ENCODE results near the gene CCN2. TPM values are rescaled to one million over a fixed set of nuclear protein-coding genes. Genes with fewer than 3 reads are reported as not detected.
A peak's percentile ranks its signal among the peaks of the same experiment; 100 is the strongest.
"Not testable (repeated sequence)": the region's sequence is repeated elsewhere in the genome, so short reads cannot be mapped to it uniquely, and the experiment has no call there.

CCN2 gene
- total RNA-seq, 2 experiments from 2014 or later, result not detected

DNA sequence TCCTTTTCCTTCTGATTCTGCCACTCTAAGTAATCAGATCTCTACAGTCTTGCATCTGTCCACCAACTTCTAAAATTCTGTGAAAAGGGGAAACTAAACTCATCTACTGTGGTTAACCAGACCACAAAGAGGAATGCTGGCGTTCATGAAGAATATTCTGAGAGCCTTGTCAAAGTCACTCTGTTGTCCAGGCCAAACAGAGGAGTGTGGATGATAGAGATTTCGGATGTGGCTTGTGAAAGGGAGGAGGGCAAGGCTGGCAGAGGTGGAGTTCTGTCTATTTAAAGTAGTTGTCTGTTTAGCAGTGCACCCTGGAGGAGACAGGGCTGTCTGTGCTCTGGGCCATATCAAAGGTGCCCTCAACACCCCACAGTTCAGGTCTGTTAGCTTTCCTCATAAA lies 33.9 kb downstream of the CCN2 start:
- Mint-ChIP-seq H3K9me3 (peaks cover 5% of the 10 kb centered on the region), H3K4me3 (no peak overlapping the region), H3K36me3 (no peaks in the 10 kb centered on the region), H3K27ac (no peak overlapping the region), H3K4me1 (peaks cover 17% of the 10 kb centered on the region), H3K27me3 (peaks cover 24% of the 10 kb centered on the region)
- POLR2A ChIA-PET, result no interaction called here
- DNase-seq (no peak), ATAC-seq (ENCODE audit: low read depth) (peak; percentile 75)

GRCh38 chr6:131916847-131917246 lies 34.3 kb downstream of the CCN2 start:
- POLR2A ChIA-PET, result no interaction called here
- H3K4me1 Mint-ChIP-seq, result peaks cover 19% of the 10 kb centered on the region
- ATAC-seq (ENCODE audit: low read depth), result no peak
- H3K27me3 Mint-ChIP-seq, result peaks cover 25% of the 10 kb centered on the region
- H3K4me3 Mint-ChIP-seq, result no peak overlapping the region
- H3K9me3 Mint-ChIP-seq, result peaks cover 3% of the 10 kb centered on the region
- H3K36me3 Mint-ChIP-seq, result no peaks in the 10 kb centered on the region
- no peak for DNase-seq
- no peak overlapping the region for H3K27ac Mint-ChIP-seq

DNA sequence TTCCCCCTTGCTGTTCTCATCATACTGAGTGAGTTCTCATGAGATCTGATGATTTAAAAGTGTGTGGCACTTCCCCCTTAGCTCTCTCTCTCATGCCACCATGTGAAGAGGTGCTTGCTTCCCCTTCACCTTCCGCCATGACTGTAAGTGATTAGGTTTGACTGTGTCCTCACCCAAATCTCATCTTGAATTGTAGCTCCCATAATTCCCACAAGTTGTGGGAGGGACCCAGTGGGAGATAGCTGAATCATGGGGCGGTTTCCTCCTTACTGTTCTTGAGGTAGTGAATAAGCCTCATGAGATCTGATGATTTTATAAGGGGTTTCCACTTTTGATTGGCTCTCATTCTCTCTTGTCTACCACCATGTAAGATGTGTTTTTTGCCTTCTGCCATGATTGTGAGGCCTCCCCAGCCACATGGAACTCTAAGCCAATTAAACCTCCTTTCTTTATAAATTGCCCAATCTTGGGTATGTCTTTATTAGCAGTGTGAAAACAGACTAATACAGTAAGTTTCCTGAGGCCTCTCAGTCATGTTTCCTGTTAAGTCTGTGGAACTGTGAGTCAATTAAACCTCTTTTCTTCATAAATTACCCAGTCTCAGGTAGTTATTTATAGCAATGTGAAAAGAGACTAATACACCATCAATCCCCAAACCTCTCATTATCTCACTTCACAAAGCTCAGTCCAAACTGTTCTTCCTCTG lies 34.9 kb downstream of the CCN2 start:
- H3K27ac Mint-ChIP-seq; H3K36me3 Mint-ChIP-seq; H3K9me3 Mint-ChIP-seq; H3K4me3 Mint-ChIP-seq; ATAC-seq (ENCODE audit: low read depth); POLR2A ChIA-PET; DNase-seq: not testable (repeated sequence)
- H3K27me3 Mint-ChIP-seq, result peaks cover 28% of the 10 kb centered on the region
- H3K4me1 Mint-ChIP-seq, result peaks cover 19% of the 10 kb centered on the region

GRCh38 chr6:131914967-131915751 lies 36.0 kb downstream of the CCN2 start:
- POLR2A ChIA-PET, result no interaction called here
- H3K9me3 Mint-ChIP-seq, result peaks cover 3% of the 10 kb centered on the region
- no peak overlapping the region for H3K4me3 Mint-ChIP-seq
- H3K27me3 Mint-ChIP-seq, result peaks cover 31% of the 10 kb centered on the region
- H3K27ac Mint-ChIP-seq, result no peak overlapping the region
- no peaks in the 10 kb centered on the region for H3K36me3 Mint-ChIP-seq
- peaks cover 19% of the 10 kb centered on the region for H3K4me1 Mint-ChIP-seq
- ATAC-seq (ENCODE audit: low read depth) (peak; percentile 49), DNase-seq (no peak)

DNA sequence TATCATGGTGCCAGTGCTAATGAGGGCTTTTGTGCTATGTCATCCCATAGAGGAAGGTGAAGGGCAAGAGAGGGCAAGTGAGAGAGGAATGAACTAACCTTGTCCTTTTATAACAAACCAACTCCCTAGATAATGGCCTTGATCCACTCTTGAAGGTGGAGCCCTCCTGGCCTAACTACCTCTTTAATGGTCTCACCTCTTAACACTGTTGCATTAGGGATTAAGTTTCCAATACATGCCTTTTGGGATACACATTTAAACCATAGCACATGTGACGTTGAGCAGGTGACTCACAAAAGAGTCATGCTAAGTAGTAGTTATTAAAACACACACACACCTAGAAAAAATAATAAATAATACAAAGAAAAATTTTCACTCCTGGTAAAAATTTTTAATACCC lies 36.9 kb downstream of the CCN2 start:
- DNase-seq (no peak), ATAC-seq (ENCODE audit: low read depth) (no peak)
- H3K4me3 Mint-ChIP-seq, result no peak overlapping the region
- peaks cover 24% of the 10 kb centered on the region for H3K27me3 Mint-ChIP-seq
- POLR2A ChIA-PET, result no interaction called here
- H3K9me3 Mint-ChIP-seq, result peaks cover 1% of the 10 kb centered on the region
- H3K36me3 Mint-ChIP-seq, result no peaks in the 10 kb centered on the region
- no peak overlapping the region for H3K27ac Mint-ChIP-seq
- peaks cover 24% of the 10 kb centered on the region for H3K4me1 Mint-ChIP-seq

DNA sequence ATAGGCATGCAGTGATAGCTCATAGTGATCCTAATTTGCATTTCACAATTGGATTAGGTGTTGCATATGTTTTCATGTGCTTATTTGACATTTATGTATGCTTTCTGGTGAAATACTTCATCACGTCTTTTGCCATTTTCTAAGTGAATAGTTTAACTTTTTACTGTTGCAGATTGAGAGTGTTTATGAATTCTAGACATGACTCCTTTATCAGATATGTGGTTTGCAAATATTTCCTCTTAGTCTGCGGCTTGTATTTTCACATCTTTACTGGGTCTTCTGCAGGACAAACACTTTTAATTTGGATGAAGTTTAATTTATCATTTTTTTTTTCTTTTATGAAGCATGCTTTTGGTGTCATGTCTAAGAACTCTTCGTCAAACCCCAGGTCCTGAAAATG lies 39.2 kb downstream of the CCN2 start:
- H3K9me3 Mint-ChIP-seq, result peaks cover 1% of the 10 kb centered on the region
- H3K36me3 Mint-ChIP-seq, result no peaks in the 10 kb centered on the region
- no peak for ATAC-seq (ENCODE audit: low read depth)
- POLR2A ChIA-PET, result no interaction called here
- H3K4me1 Mint-ChIP-seq, result peaks cover 14% of the 10 kb centered on the region
- no peak overlapping the region for H3K4me3 Mint-ChIP-seq
- H3K27ac Mint-ChIP-seq, result no peak overlapping the region
- DNase-seq, result no peak
- peaks cover 27% of the 10 kb centered on the region for H3K27me3 Mint-ChIP-seq

GRCh38 chr6:131910956-131911355 lies 40.2 kb downstream of the CCN2 start:
- Mint-ChIP-seq H3K4me1 (peaks cover 7% of the 10 kb centered on the region), H3K9me3 (no peaks in the 10 kb centered on the region), H3K36me3 (no peaks in the 10 kb centered on the region), H3K27me3 (peaks cover 27% of the 10 kb centered on the region), H3K4me3 (no peak overlapping the region), H3K27ac (no peak overlapping the region)
- no peak for ATAC-seq (ENCODE audit: low read depth)
- DNase-seq, result no peak
- POLR2A ChIA-PET, result no interaction called here

- DNase-seq (no peak), ATAC-seq (ENCODE audit: low read depth) (no peak)
- H3K4me3 Mint-ChIP-seq, result no peak overlapping the region
- no peaks in the 10 kb centered on the region for H3K9me3 Mint-ChIP-seq
- POLR2A ChIA-PET, result no interaction called here
- no peaks in the 10 kb centered on the region for H3K36me3 Mint-ChIP-seq
- H3K27me3 Mint-ChIP-seq, result peaks cover 27% of the 10 kb centered on the region
- H3K4me1 Mint-ChIP-seq, result peaks cover 7% of the 10 kb centered on the region
- no peak overlapping the region for H3K27ac Mint-ChIP-seq
Measured at GRCh38 chr6:131910219-131910589, 41.0 kb downstream of the CCN2 start.

DNA sequence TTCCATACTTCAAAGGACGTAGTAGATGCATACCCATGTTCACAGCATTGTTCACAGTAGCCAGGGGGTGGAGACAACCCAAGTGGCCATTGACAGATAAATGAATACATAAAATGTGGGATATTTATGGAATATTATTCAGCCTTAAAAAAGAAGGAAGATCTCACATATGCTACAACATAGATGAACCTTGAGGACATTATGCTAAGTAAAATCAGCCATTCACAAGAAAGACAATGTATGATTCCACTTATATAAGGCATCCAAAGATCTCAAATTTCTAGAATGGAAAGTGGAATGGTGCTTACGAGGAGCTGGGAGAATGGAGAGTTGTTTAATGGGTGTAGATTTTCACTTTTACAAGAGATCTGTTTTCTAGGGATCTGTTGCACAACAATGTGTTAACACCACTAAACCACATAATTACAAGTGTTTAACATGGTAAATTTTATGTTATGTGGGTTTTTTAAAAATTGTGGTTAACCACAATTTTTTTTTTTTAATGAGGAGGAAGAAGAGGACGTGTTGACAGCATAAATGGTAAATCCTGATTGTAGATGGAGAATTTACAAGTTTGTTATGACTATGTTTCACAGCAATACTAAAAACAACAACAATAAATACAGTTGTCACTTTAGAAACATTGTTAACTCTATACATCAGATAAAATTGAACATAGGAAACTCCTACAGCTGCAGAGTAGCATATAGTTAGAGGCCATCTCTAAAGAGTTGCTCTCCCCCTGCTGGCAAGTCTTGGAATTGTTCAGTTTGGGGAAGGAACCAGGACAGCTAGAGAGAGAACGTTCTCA lies 41.6 kb downstream of the CCN2 start:
- Mint-ChIP-seq H3K4me3 (no peak overlapping the region), H3K27me3 (peaks cover 27% of the 10 kb centered on the region), H3K36me3 (no peaks in the 10 kb centered on the region), H3K9me3 (no peaks in the 10 kb centered on the region), H3K27ac (peak overlapping the region; percentile 64), H3K4me1 (peaks cover 7% of the 10 kb centered on the region)
- DNase-seq, result peak; percentile 35
- POLR2A ChIA-PET, result no interaction called here
- ATAC-seq (ENCODE audit: low read depth), result peak; percentile 90

GRCh38 chr6:131908787-131909186 lies 42.4 kb downstream of the CCN2 start:
- H3K27ac Mint-ChIP-seq; POLR2A ChIA-PET; H3K4me1 Mint-ChIP-seq; H3K9me3 Mint-ChIP-seq; DNase-seq; H3K4me3 Mint-ChIP-seq; H3K36me3 Mint-ChIP-seq; ATAC-seq (ENCODE audit: low read depth): not testable (repeated sequence)
- peaks cover 27% of the 10 kb centered on the region for H3K27me3 Mint-ChIP-seq

DNA sequence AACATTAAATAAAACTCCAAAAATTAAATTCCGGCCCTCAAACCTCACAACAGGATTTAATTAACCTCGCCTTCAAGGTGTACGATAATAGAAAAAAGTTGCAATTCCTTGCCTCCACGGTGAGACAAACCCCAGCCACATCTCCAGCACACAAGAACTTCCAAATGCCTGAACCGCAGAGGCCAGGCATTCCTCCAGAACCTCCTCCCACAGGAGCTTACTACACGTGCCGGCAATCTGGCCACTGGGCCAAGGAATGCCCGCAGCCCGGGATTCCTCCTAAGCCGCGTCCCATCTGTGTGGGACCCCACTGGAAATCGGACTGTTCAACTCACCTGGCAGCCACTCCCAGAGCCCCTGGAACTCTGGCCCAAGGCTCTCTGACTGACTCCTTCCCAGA lies 47.4 kb downstream of the CCN2 start:
- H3K4me1 Mint-ChIP-seq; H3K9me3 Mint-ChIP-seq; H3K36me3 Mint-ChIP-seq; POLR2A ChIA-PET; DNase-seq; ATAC-seq (ENCODE audit: low read depth); H3K27ac Mint-ChIP-seq; H3K4me3 Mint-ChIP-seq: not testable (repeated sequence)
- peaks cover 16% of the 10 kb centered on the region for H3K27me3 Mint-ChIP-seq

GRCh38 chr6:131901326-131901873 lies 49.8 kb downstream of the CCN2 start:
- H3K27me3 Mint-ChIP-seq, result peaks cover 11% of the 10 kb centered on the region
- H3K36me3 Mint-ChIP-seq; DNase-seq; POLR2A ChIA-PET; H3K4me3 Mint-ChIP-seq; H3K27ac Mint-ChIP-seq; H3K9me3 Mint-ChIP-seq; H3K4me1 Mint-ChIP-seq; ATAC-seq (ENCODE audit: low read depth): not testable (repeated sequence)

GRCh38 chr6:131900231-131900630 lies 50.9 kb downstream of the CCN2 start:
- DNase-seq, result no peak
- Mint-ChIP-seq H3K36me3 (no peaks in the 10 kb centered on the region), H3K4me3 (no peak overlapping the region), H3K27ac (no peak overlapping the region), H3K9me3 (peaks cover 1% of the 10 kb centered on the region), H3K27me3 (peaks cover 11% of the 10 kb centered on the region), H3K4me1 (no peaks in the 10 kb centered on the region)
- POLR2A ChIA-PET, result no interaction called here
- no peak for ATAC-seq (ENCODE audit: low read depth)

Measured in activated naive CD8-positive, alpha-beta T cell treated with anti-CD3 and anti-CD28 coated beads, Interleukin-2, amount 10 ng/mL, durations not matched to agents 7 days and 5 days (primary cell).